Measurements from ENCODE around the gene FHAD1.

FHAD1 gene

GRCh38 chr1:15368888-15369287 is 121.9 kb downstream of the FHAD1 start:
- no peaks in the 10 kb centered on the region for H4K20me1 ChIP-seq (ENCODE audit: insufficient read depth, low read length)
- no peaks in the 10 kb centered on the region for H3K79me2 ChIP-seq (ENCODE audit: insufficient read depth, low read length)
- no peaks in the 10 kb centered on the region for H3K9me2 ChIP-seq (ENCODE audit: low read depth, low read length)
- TF ChIP-seq, protein P1, sequence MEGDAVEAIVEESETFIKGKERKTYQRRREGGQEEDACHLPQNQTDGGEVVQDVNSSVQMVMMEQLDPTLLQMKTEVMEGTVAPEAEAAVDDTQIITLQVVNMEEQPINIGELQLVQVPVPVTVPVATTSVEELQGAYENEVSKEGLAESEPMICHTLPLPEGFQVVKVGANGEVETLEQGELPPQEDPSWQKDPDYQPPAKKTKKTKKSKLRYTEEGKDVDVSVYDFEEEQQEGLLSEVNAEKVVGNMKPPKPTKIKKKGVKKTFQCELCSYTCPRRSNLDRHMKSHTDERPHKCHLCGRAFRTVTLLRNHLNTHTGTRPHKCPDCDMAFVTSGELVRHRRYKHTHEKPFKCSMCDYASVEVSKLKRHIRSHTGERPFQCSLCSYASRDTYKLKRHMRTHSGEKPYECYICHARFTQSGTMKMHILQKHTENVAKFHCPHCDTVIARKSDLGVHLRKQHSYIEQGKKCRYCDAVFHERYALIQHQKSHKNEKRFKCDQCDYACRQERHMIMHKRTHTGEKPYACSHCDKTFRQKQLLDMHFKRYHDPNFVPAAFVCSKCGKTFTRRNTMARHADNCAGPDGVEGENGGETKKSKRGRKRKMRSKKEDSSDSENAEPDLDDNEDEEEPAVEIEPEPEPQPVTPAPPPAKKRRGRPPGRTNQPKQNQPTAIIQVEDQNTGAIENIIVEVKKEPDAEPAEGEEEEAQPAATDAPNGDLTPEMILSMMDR (IDR thresholded peaks at IDR 0.05; ENCODE audit: low read length), result no peak
- no peak for TF ChIP-seq EZH2 (IDR thresholded peaks at IDR 0.05; ENCODE audit: borderline replicate concordance, low read length)
- no peaks in the 10 kb centered on the region for H3K4me1 ChIP-seq (ENCODE audit: insufficient read depth, low read length, severe bottlenecking)
- H2AFZ ChIP-seq (ENCODE audit: low read length), result no peak overlapping the region
- H3K9me3 ChIP-seq (ENCODE audit: low read length), result no peaks in the 10 kb centered on the region
- H3K36me3 ChIP-seq (ENCODE audit: insufficient read depth, low read length), result no peaks in the 10 kb centered on the region
- H3K9ac ChIP-seq (ENCODE audit: low read length), result no peak overlapping the region
- H3F3A ChIP-seq (ENCODE audit: insufficient read depth, low read length), result no peaks in the 10 kb centered on the region
- no peak overlapping the region for H3K27ac ChIP-seq (ENCODE audit: low read depth, low read length, poor library complexity, severe bottlenecking)
- H3K27me3 ChIP-seq (ENCODE audit: insufficient read depth, low read length), result peaks cover 5% of the 10 kb centered on the region; the same call in 1 of the 2 replicates
- H3K4me2 ChIP-seq (ENCODE audit: low read length), result no peak overlapping the region
- H3K4me3 ChIP-seq (ENCODE audit: low read depth, low read length, poor library complexity, severe bottlenecking), result no peak overlapping the region

DNA sequence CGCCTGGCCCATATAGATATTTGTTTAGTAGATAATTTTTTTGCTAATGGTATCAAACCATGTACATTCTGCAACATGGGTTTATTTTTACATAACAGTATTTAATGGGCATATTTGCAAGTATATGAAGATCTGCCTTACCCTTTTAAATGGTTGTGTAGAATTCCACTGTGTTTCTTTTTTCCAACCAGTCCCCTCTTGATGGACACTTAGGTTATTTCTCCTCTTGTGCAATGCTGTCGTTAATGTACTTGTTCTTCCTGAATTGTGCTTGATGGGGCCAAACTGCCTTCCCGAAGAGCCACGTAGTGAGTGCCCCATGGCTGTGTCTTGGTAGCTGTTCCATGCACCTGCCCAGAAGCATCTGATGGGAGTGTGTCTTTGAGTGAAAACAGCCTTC is 123.2 kb downstream of the FHAD1 start:
- Histone ChIP-seq H3K9me2 (ENCODE audit: low read depth, low read length) (no peaks in the 10 kb centered on the region), H3K27ac (ENCODE audit: low read depth, low read length, poor library complexity, severe bottlenecking) (no peak overlapping the region), H3K27me3 (ENCODE audit: insufficient read depth, low read length) (peaks cover 5% of the 10 kb centered on the region; the same call in 1 of the 2 replicates), H2AFZ (ENCODE audit: low read length) (no peak overlapping the region), H3K36me3 (ENCODE audit: insufficient read depth, low read length) (no peaks in the 10 kb centered on the region), H3K4me1 (ENCODE audit: insufficient read depth, low read length, severe bottlenecking) (no peaks in the 10 kb centered on the region), H3K9me3 (ENCODE audit: low read length) (no peaks in the 10 kb centered on the region), H3K79me2 (ENCODE audit: insufficient read depth, low read length) (no peaks in the 10 kb centered on the region), H3K9ac (ENCODE audit: low read length) (no peak overlapping the region), H3F3A (ENCODE audit: insufficient read depth, low read length) (no peaks in the 10 kb centered on the region), H3K4me3 (ENCODE audit: low read depth, low read length, poor library complexity, severe bottlenecking) (no peak overlapping the region), H4K20me1 (ENCODE audit: insufficient read depth, low read length) (no peaks in the 10 kb centered on the region), H3K4me2 (ENCODE audit: low read length) (no peak overlapping the region)
- TF ChIP-seq, protein P1 (IDR thresholded peaks at IDR 0.05; ENCODE audit: low read length), result no peak

DNA sequence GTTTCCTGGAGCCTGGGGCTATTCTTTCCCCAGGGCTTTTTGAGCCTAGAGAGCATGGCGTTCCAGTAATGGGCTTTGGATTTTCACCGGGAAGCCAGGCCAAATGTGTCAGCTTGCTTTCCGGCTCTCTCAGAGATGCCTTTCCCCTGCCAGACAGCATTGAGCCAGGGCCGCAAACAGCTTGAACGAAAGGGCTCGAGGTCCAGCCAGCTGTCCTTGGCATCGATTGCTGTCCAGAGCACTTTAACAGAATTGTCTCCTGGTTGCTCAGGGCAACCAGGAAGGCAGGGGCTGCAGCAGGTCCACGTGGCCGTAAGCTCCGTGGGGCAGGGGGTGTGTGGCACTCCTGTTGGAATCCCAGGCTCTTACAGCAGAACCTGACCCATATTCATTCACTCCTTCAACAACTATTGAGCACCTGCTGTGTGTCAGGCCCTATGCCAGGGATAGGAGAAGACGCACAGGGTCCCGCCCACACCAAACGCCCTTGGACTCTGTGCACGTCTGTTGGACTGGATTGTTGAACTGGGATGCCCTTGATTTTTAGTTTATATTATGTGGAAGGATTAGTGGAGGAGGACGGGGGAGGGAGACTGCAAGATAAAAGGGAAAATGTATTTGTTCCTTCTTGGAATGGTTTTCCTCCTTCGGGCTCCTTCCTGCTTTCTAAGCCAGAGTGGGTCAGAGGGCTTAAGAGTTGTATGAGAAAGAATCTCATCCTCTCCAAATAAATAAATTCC is 123.9 kb downstream of the FHAD1 start:
- H3K4me1 ChIP-seq (ENCODE audit: insufficient read depth, low read length, severe bottlenecking), result no peaks in the 10 kb centered on the region
- H3K36me3 ChIP-seq (ENCODE audit: insufficient read depth, low read length), result no peaks in the 10 kb centered on the region
- H3K9me3 ChIP-seq (ENCODE audit: low read length), result no peaks in the 10 kb centered on the region
- no peak overlapping the region for H3K4me3 ChIP-seq (ENCODE audit: low read depth, low read length, poor library complexity, severe bottlenecking)
- no peak overlapping the region for H3K27ac ChIP-seq (ENCODE audit: low read depth, low read length, poor library complexity, severe bottlenecking)
- no peaks in the 10 kb centered on the region for H3K9me2 ChIP-seq (ENCODE audit: low read depth, low read length)
- H2AFZ ChIP-seq (ENCODE audit: low read length), result no peak overlapping the region
- no peaks in the 10 kb centered on the region for H4K20me1 ChIP-seq (ENCODE audit: insufficient read depth, low read length)
- H3K4me2 ChIP-seq (ENCODE audit: low read length), result no peak overlapping the region
- H3F3A ChIP-seq (ENCODE audit: insufficient read depth, low read length), result no peaks in the 10 kb centered on the region
- no peak for TF ChIP-seq EZH2 (IDR thresholded peaks at IDR 0.05; ENCODE audit: borderline replicate concordance, low read length)
- TF ChIP-seq, protein P1 (IDR thresholded peaks at IDR 0.05; ENCODE audit: low read length), result no peak
- peaks cover 5% of the 10 kb centered on the region; the same call in 1 of the 2 replicates for H3K27me3 ChIP-seq (ENCODE audit: insufficient read depth, low read length)
- H3K9ac ChIP-seq (ENCODE audit: low read length), result no peak overlapping the region
- no peaks in the 10 kb centered on the region for H3K79me2 ChIP-seq (ENCODE audit: insufficient read depth, low read length)

Measured in OCI-LY1 (cell line).